A673 (cell line): Measurements from ENCODE around the gene CXCL6. TPM values are rescaled to one million over a fixed set of nuclear protein-coding genes. Genes with fewer than 3 reads are reported as not detected.

Experiments used
- BruUV-seq: library from RNA; stranded (reverse); fragments of 400-500 nt; replicated peaks from 2 replicates; lab custom pipeline; 2021; lab: Mats Ljungman, UMichigan
- CTCF ChIA-PET: fragments of 300-600 bp; sonication (Branson Sonifier 250); formaldehyde crosslinking; loops from one replicate; lab custom pipeline; 2022; ENCODE audit warnings: antibody characterized with exemption; lab: Charles Lee
- POLR2A ChIA-PET: fragments of 300-600 bp; sonication (Branson Sonifier 250); formaldehyde crosslinking; loops from one replicate; lab custom pipeline; 2022; ENCODE audit warnings: antibody characterized with exemption; ENCODE audit not compliant: low non-redundant PET; lab: Charles Lee
- DNase-seq: peaks from one replicate; pipeline ENCODE4 v3.0.0-alpha.2; 2015; ENCODE audit warnings: low spot score
- H3K27ac ChIP-seq: fragments of 200-600 bp; sonication (generic); 2 replicates; pipeline ENCODE4 v1.5.1; 2016; ENCODE audit warnings: mixed run types, low read depth, mild to moderate bottlenecking, mixed read lengths, antibody characterized with exemption, low read length; ENCODE audit not compliant: poor library complexity, severe bottlenecking
- H3K27me3 ChIP-seq: fragments of 200-600 bp; sonication (generic); replicated peaks from 2 replicates; pipeline ENCODE4 v1.6.1; 2017; ENCODE audit warnings: mixed run types, low read depth, mild to moderate bottlenecking, mixed read lengths, antibody characterized with exemption, low read length; ENCODE audit not compliant: insufficient read depth, poor library complexity
- H3K36me3 ChIP-seq: fragments of 200-600 bp; sonication (generic); 2 replicates; pipeline ENCODE4 v1.6.1; 2016; ENCODE audit warnings: mixed run types, mild to moderate bottlenecking, mixed read lengths, antibody characterized with exemption, low read length; ENCODE audit not compliant: insufficient read depth, poor library complexity, severe bottlenecking
- H3K4me1 ChIP-seq: fragments of 200-600 bp; sonication (generic); 2 replicates; pipeline ENCODE4 v1.6.1; 2017; ENCODE audit warnings: mixed run types, mild to moderate bottlenecking, mixed read lengths, antibody characterized with exemption, low read length; ENCODE audit not compliant: insufficient read depth, poor library complexity, severe bottlenecking
- H3K4me3 ChIP-seq: fragments of 200-600 bp; sonication (generic); 2 replicates; pipeline ENCODE4 v1.5.1; 2016; ENCODE audit warnings: low read depth, mixed run types, mild to moderate bottlenecking, mixed read lengths, low read length; ENCODE audit not compliant: poor library complexity, severe bottlenecking
- H3K9me3 ChIP-seq: fragments of 200-600 bp; sonication (generic); 2 replicates; pipeline ENCODE4 v1.6.1; 2016; ENCODE audit warnings: mixed run types, low read depth, mild to moderate bottlenecking, mixed read lengths, antibody characterized with exemption, low read length; ENCODE audit not compliant: poor library complexity, severe bottlenecking
- EZH2 ChIP-seq: fragments of 200-600 bp; sonication (generic); IDR thresholded peaks from 2 replicates; pipeline ENCODE4 v1.6.1; 2017; ENCODE audit warnings: borderline replicate concordance, low read depth, mild to moderate bottlenecking, mixed read lengths, antibody characterized with exemption, low read length; ENCODE audit not compliant: poor library complexity, severe bottlenecking
- intact Hi-C: fragments of 100-400 bp; cut with micrococcal nuclease; formaldehyde crosslinking; loops from one replicate; pipeline ENCODE4 v1.10.0; 2022; ENCODE audit not compliant: unreplicated experiment
- total RNA-seq: library from RNA; stranded (reverse); gene quantifications from 2 replicates; pipeline ENCODE4 v1.2.3, GENCODE V29; 2021
- TF ChIP-seq, protein P1 (sequence below): fragments of 300-800, 200-600 bp; sonication (generic); conservative IDR thresholded peaks from 2 replicates; pipeline ENCODE4 v1.5.1; 2017; ENCODE audit warnings: low read depth, mild to moderate bottlenecking, antibody characterized with exemption, low read length, moderate library complexity, mixed read lengths

Gene CXCL6
- total RNA-seq, 1 experiment from 2014 or later, result 0.56 TPM

DNA sequence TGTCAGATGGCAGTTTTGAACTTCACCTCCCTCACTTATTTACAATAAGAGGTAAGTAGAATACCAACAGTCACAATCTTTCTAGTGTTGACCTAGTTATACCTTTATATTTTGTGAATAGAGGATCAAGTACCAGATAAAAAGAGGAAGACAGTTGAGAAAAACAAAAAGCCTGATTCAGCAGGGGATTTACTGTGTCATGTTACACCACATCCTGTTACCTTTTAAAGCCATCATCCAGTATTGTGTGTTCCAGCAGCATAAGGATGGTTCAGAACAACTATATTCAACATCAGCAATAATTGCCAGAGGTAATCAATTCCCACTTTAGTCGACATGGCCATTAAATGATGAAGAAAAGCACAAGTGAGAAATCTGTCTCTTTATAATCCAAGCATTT is 21.3 kb upstream of the CXCL6 start:
- no peak for TF ChIP-seq EZH2
- TF ChIP-seq, protein P1, sequence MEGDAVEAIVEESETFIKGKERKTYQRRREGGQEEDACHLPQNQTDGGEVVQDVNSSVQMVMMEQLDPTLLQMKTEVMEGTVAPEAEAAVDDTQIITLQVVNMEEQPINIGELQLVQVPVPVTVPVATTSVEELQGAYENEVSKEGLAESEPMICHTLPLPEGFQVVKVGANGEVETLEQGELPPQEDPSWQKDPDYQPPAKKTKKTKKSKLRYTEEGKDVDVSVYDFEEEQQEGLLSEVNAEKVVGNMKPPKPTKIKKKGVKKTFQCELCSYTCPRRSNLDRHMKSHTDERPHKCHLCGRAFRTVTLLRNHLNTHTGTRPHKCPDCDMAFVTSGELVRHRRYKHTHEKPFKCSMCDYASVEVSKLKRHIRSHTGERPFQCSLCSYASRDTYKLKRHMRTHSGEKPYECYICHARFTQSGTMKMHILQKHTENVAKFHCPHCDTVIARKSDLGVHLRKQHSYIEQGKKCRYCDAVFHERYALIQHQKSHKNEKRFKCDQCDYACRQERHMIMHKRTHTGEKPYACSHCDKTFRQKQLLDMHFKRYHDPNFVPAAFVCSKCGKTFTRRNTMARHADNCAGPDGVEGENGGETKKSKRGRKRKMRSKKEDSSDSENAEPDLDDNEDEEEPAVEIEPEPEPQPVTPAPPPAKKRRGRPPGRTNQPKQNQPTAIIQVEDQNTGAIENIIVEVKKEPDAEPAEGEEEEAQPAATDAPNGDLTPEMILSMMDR, result no peak
- no peak for DNase-seq
- ChIA-PET CTCF (no interaction called here), POLR2A (no interaction called here)
- H3K4me3 ChIP-seq, result no peak overlapping the region
- no peaks in the 10 kb centered on the region for H3K4me1 ChIP-seq
- no peak overlapping the region for H3K27ac ChIP-seq
- intact Hi-C loops, result no loop called here
- no peaks in the 10 kb centered on the region for H3K9me3 ChIP-seq
- H3K36me3 ChIP-seq, result no peaks in the 10 kb centered on the region
- no peaks in the 10 kb centered on the region for H3K27me3 ChIP-seq
- BruUV-seq, result no TSS peak

- TF ChIP-seq, protein P1, result no peak
- no peak for TF ChIP-seq EZH2
- Histone ChIP-seq H3K36me3 (no peaks in the 10 kb centered on the region), H3K27ac (no peak overlapping the region), H3K4me3 (no peak overlapping the region), H3K4me1 (no peaks in the 10 kb centered on the region), H3K27me3 (no peaks in the 10 kb centered on the region), H3K9me3 (no peaks in the 10 kb centered on the region)
- intact Hi-C loops, result no loop called here
- ChIA-PET CTCF (no interaction called here), POLR2A (no interaction called here)
- no TSS peak for BruUV-seq
- no peak for DNase-seq
Observed at GRCh38 chr4:73816814-73817213, 19.7 kb upstream of the CXCL6 start.

DNA sequence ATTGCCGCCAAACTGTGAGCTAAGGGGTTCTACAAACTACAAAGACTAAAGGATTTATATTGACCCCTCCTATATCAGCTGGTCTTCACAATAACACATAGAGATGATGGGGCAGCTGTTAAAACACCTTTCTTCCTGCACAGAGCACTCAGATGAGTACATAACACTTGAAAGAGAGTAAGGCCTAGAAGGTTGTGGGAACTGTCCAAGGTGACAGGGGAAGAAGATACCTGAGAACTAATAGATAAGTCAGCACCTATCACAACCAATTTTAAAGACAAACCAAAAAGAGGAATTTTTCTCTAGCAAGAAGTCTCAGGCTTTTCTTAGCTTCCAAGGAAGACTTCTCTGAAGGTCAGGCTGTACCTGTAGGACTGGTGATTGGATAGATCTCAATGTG is 19.1 kb upstream of the CXCL6 start:
- Histone ChIP-seq H3K4me3 (no peak overlapping the region), H3K4me1 (no peaks in the 10 kb centered on the region), H3K36me3 (no peaks in the 10 kb centered on the region), H3K27ac (no peak overlapping the region), H3K9me3 (no peaks in the 10 kb centered on the region), H3K27me3 (no peaks in the 10 kb centered on the region)
- intact Hi-C loops, result no loop called here
- TF ChIP-seq EZH2, result no peak
- TF ChIP-seq, protein P1, result no peak
- no peak for DNase-seq
- BruUV-seq, result no TSS peak
- ChIA-PET CTCF (no interaction called here), POLR2A (no interaction called here)
